ENCODE measurements around the gene ABHD5. TPM values are rescaled to one million over a fixed set of nuclear protein-coding genes. Genes with fewer than 3 reads are reported as not detected.

ABHD5 gene
- total and polyA plus RNA-seq, 10 of the 15 experiments (the other 5 are each of a cell fraction or from before 2014, with no cell fraction given) = 5.5 to 24.4 (median 9.5) TPM

- intact Hi-C loops (cut with micrococcal nuclease; ENCODE audit: unreplicated experiment) (no loop called here), in situ Hi-C loops (cut with MboI) (no loop called here)
- Histone ChIP-seq H3K27me3 (replicated peaks in 1 of 2; ENCODE audit: control insufficient read depth in 2 of 2, insufficient read depth in 2 of 2, low read length in 1 of 2) (no peaks in the 10 kb centered on the region), H2AFZ (ENCODE audit: control insufficient read depth, low read depth, low read length) (no peak overlapping the region), H3K9ac (ENCODE audit: control insufficient read depth, insufficient read depth, low read length) (no peak overlapping the region), H3K27ac (ENCODE audit: control insufficient read depth, insufficient read depth) (no peak overlapping the region), H3K79me2 (ENCODE audit: control insufficient read depth, insufficient read depth, low read length) (no peaks in the 10 kb centered on the region), H3K36me3 (ENCODE audit: control insufficient read depth in 2 of 2, insufficient read depth in 2 of 2, low read length in 1 of 2) (no peaks in the 10 kb centered on the region), H3K9me3 (replicated peaks; ENCODE audit: control insufficient read depth, insufficient read depth, low read length) (no peaks in the 10 kb centered on the region), H3K4me1 (ENCODE audit: control insufficient read depth, insufficient read depth, low read length) (no peaks in the 10 kb centered on the region), H3K4me3 (no peak overlapping the region), H3K4me2 (ENCODE audit: control insufficient read depth, insufficient read depth) (no peak overlapping the region), H4K20me1 (ENCODE audit: control insufficient read depth, insufficient read depth) (no peaks in the 10 kb centered on the region)
- WGBS (ENCODE audit: insufficient coverage, insufficient replicate concordance, low lambda C conversion rate, missing lambda C conversion rate) = 52% methylated on average over 8 of the region's 8 CpGs
- ChIA-PET POLR2A (no interaction called here), CTCF (no interaction called here), RAD21 (ENCODE audit: unreplicated experiment) (no interaction called here), SMC1A (ENCODE audit: uncharacterized antibody, unreplicated experiment) (interaction anchor here (1.1 kb wide), 2 partner anchors 29 to 41 kb away, joined by 4 read pairs; no protein-coding TSS in a partner anchor)
- FAIRE-seq (no peak), DNase-seq (ENCODE audit: low read depth, low spot score) (no peak), ATAC-seq (no peak)
- TF ChIP-seq ZBTB40 (IDR thresholded peaks at IDR 0.05; ENCODE audit: borderline replicate concordance) (peak; percentile 70), RAD21 (IDR thresholded peaks at IDR 0.05; ENCODE audit: insufficient read depth, low read depth, low read length) (no peak)
- BruUV-seq (replicated peaks) = no TSS peak
Measured at GRCh38 chr3:43736558-43737440, 46.1 kb downstream of the ABHD5 start.

Data from GM12878 (cell line).